ENCODE measurements around the gene CREB5.

CREB5 gene

GRCh38 chr7:28872226-28872625 is 459.9 kb downstream of the CREB5 start:
- no peak for DNase-seq

DNA sequence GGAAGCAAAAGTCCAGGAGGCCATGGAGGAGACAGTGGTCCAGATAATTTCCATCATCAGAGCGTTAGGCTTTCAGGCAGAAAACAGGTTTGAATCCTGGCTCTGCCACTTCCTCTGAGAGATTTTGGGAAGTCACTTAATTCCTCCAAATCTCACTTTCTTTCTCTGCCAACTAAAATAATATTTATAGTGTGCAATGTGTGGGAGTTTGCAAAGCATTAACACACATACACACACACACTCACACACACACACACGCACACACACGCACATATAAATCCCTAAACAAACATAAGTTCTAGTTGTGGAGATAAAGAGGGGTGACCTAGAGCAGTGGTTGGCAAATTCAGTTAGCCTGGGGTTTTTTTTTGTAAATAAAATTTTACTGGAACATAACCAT is 461.0 kb downstream of the CREB5 start:
- no peak for DNase-seq

DNA sequence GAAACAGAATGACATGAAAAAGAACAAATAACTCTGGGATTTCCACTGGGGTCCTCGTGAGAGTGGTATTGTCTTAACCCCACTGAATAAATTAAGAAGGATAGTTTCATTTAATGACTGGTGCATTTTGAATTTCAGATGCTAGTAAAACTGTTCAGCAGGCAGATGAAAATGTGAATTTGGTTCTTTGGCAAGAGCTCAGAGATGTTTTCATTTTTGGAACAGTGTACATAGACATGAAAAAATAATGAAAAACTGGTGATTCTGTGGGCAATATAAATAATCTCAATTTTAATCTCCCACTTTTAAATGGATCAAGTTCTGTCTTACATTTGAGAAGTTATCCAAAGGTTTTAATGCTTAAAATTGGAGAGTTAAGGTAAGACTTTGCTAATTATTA is 461.7 kb downstream of the CREB5 start:
- DNase-seq, result no peak
